ENCODE data around the gene STRN3. TPM values are rescaled to one million over a fixed set of nuclear protein-coding genes. Genes with fewer than 3 reads are reported as not detected.
A peak's percentile ranks its signal among the peaks of the same experiment; 100 is the strongest.
"Not testable (repeated sequence)": the region's sequence is repeated elsewhere in the genome, so short reads cannot be mapped to it uniquely, and the experiment has no call there.

Gene STRN3
- total RNA-seq, 1 donor from 2014 or later, result 42.7 TPM

GRCh38 chr14:30982533-30982932 is 43.6 kb downstream of the STRN3 start:
- no peak for DNase-seq (ENCODE audit: low spot score)
- no peaks in the 10 kb centered on the region for H3K4me1 Mint-ChIP-seq (ENCODE audit: unreplicated experiment)
- H3K36me3 Mint-ChIP-seq (ENCODE audit: low read depth, unreplicated experiment), result no peaks in the 10 kb centered on the region
- no peak overlapping the region for H3K27ac Mint-ChIP-seq (ENCODE audit: unreplicated experiment)
- H3K9me3 Mint-ChIP-seq (ENCODE audit: unreplicated experiment), result no peaks in the 10 kb centered on the region
- TF ChIP-seq, protein P1, sequence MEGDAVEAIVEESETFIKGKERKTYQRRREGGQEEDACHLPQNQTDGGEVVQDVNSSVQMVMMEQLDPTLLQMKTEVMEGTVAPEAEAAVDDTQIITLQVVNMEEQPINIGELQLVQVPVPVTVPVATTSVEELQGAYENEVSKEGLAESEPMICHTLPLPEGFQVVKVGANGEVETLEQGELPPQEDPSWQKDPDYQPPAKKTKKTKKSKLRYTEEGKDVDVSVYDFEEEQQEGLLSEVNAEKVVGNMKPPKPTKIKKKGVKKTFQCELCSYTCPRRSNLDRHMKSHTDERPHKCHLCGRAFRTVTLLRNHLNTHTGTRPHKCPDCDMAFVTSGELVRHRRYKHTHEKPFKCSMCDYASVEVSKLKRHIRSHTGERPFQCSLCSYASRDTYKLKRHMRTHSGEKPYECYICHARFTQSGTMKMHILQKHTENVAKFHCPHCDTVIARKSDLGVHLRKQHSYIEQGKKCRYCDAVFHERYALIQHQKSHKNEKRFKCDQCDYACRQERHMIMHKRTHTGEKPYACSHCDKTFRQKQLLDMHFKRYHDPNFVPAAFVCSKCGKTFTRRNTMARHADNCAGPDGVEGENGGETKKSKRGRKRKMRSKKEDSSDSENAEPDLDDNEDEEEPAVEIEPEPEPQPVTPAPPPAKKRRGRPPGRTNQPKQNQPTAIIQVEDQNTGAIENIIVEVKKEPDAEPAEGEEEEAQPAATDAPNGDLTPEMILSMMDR (IDR thresholded peaks at IDR 0.05; ENCODE audit: unreplicated experiment), result no peak
- H3K4me3 Mint-ChIP-seq (ENCODE audit: unreplicated experiment), result no peak overlapping the region
- no peaks in the 10 kb centered on the region for H3K27me3 Mint-ChIP-seq (ENCODE audit: unreplicated experiment)

- H3K9me3 Mint-ChIP-seq (ENCODE audit: unreplicated experiment), result no peaks in the 10 kb centered on the region
- H3K27ac Mint-ChIP-seq (ENCODE audit: unreplicated experiment), result peak overlapping the region; percentile 36
- no peaks in the 10 kb centered on the region for H3K4me1 Mint-ChIP-seq (ENCODE audit: unreplicated experiment)
- TF ChIP-seq, protein P1 (IDR thresholded peaks at IDR 0.05; ENCODE audit: unreplicated experiment), result no peak
- H3K27me3 Mint-ChIP-seq (ENCODE audit: unreplicated experiment), result no peaks in the 10 kb centered on the region
- H3K36me3 Mint-ChIP-seq (ENCODE audit: low read depth, unreplicated experiment), result no peaks in the 10 kb centered on the region
- no peak overlapping the region for H3K4me3 Mint-ChIP-seq (ENCODE audit: unreplicated experiment)
- DNase-seq (ENCODE audit: low spot score), result no peak
Observed at GRCh38 chr14:30980980-30981379, 45.2 kb downstream of the STRN3 start.

DNA sequence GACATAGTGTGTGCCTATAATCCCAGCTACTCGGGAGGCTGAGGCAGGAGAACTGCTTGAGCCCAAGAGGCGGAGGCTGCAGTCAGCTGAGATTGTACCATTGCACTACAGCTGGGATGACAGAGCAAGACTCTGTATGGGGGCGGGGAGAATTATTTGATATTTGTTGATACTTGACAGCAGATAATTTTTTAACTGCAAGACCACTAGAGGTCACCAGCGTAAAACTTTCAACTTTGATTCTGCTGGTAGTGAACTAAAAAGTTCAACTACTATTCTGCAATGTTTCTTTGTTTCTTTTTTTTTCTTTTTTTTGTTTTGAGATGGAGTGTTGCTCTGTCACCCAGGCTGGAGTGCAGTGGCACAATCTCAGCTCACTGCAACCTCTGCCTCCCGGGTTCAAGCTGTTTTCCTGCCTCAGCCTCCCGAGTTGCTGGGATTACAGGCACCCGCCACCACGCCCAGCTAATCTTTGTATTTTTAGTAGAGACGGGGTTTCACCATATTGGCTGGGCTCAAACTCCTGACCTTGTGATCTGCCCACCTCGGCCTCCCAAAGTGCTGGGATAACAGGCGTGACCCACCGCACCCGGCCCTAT is 46.0 kb downstream of the STRN3 start:
- TF ChIP-seq, protein P1 (IDR thresholded peaks at IDR 0.05; ENCODE audit: unreplicated experiment), result peak; percentile 56
- H3K27me3 Mint-ChIP-seq (ENCODE audit: unreplicated experiment); H3K27ac Mint-ChIP-seq (ENCODE audit: unreplicated experiment); H3K4me1 Mint-ChIP-seq (ENCODE audit: unreplicated experiment); H3K36me3 Mint-ChIP-seq (ENCODE audit: low read depth, unreplicated experiment); H3K4me3 Mint-ChIP-seq (ENCODE audit: unreplicated experiment); H3K9me3 Mint-ChIP-seq (ENCODE audit: unreplicated experiment): not testable (repeated sequence)
- peak; percentile 31 for DNase-seq (ENCODE audit: low spot score)

- Mint-ChIP-seq H3K27ac (ENCODE audit: unreplicated experiment) (no peak overlapping the region), H3K9me3 (ENCODE audit: unreplicated experiment) (no peaks in the 10 kb centered on the region), H3K4me3 (ENCODE audit: unreplicated experiment) (no peak overlapping the region)
Observed at GRCh38 chr14:30977752-30978151, 48.4 kb downstream of the STRN3 start.

DNA sequence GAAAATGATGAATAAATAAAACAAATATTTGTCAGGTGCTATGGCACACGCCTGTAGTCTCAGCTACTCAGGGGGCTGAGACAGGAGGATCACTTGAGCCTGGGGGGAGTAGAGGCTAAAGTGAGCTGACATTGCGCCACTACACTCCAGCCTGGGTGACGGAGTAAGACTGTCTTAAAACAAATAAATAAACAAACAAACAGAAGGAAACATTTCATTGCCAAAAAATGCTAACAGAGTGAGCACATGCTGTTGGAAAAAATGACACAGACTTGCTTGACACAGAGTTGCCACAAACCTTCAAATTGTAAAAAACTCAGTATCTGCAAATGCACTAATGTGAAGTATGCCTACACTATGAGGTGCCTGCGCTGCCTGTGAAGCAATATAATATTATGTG is 51.6 kb downstream of the STRN3 start:
- peaks cover 22% of the 10 kb centered on the region for H3K4me1 Mint-ChIP-seq (ENCODE audit: unreplicated experiment)
- TF ChIP-seq, protein P1 (IDR thresholded peaks at IDR 0.05; ENCODE audit: unreplicated experiment), result no peak
- H3K36me3 Mint-ChIP-seq (ENCODE audit: low read depth, unreplicated experiment), result no peaks in the 10 kb centered on the region
- peak overlapping the region; percentile 55 for H3K27ac Mint-ChIP-seq (ENCODE audit: unreplicated experiment)
- H3K4me3 Mint-ChIP-seq (ENCODE audit: unreplicated experiment), result no peak overlapping the region
- no peak for DNase-seq (ENCODE audit: low spot score)
- peaks cover 2% of the 10 kb centered on the region for H3K27me3 Mint-ChIP-seq (ENCODE audit: unreplicated experiment)
- no peaks in the 10 kb centered on the region for H3K9me3 Mint-ChIP-seq (ENCODE audit: unreplicated experiment)

More at GRCh38 chr14:30977752-30978151, 48.4 kb downstream of the STRN3 start:
- Mint-ChIP-seq H3K4me1 (ENCODE audit: unreplicated experiment) (peaks cover 17% of the 10 kb centered on the region), H3K27me3 (ENCODE audit: unreplicated experiment) (no peaks in the 10 kb centered on the region), H3K36me3 (ENCODE audit: low read depth, unreplicated experiment) (no peaks in the 10 kb centered on the region)
- TF ChIP-seq, protein P1 (IDR thresholded peaks at IDR 0.05; ENCODE audit: unreplicated experiment), result no peak
- no peak for DNase-seq (ENCODE audit: low spot score)
